HG03066 (cell line): ENCODE results near the gene NIPAL1.

Experiments
- ATAC-seq: cut with Tn5 transposase; IDR thresholded peaks from one replicate; pipeline ENCODE4 v1.9.1; 2021; ENCODE audit warnings: low read depth; ENCODE audit not compliant: unreplicated experiment

NIPAL1 gene

GRCh38 chr4:48024522-48024921 lies 8.0 kb downstream of the NIPAL1 start:
- no peak for ATAC-seq

- ATAC-seq, result no peak
Observed at GRCh38 chr4:48025005-48025404, 8.4 kb downstream of the NIPAL1 start.

GRCh38 chr4:48027653-48028052 lies 11.1 kb downstream of the NIPAL1 start:
- ATAC-seq, result peak; percentile 83

- ATAC-seq, result peak; percentile 70
Observed at GRCh38 chr4:48028696-48029095, 12.1 kb downstream of the NIPAL1 start.

GRCh38 chr4:48030470-48030869 lies 13.9 kb downstream of the NIPAL1 start:
- no peak for ATAC-seq

- no peak for ATAC-seq
Observed at GRCh38 chr4:48031802-48032525, 15.4 kb downstream of the NIPAL1 start.

GRCh38 chr4:48032721-48033120 lies 16.1 kb downstream of the NIPAL1 start:
- ATAC-seq, result no peak

GRCh38 chr4:48033412-48033811 lies 16.8 kb downstream of the NIPAL1 start:
- no peak for ATAC-seq

DNA sequence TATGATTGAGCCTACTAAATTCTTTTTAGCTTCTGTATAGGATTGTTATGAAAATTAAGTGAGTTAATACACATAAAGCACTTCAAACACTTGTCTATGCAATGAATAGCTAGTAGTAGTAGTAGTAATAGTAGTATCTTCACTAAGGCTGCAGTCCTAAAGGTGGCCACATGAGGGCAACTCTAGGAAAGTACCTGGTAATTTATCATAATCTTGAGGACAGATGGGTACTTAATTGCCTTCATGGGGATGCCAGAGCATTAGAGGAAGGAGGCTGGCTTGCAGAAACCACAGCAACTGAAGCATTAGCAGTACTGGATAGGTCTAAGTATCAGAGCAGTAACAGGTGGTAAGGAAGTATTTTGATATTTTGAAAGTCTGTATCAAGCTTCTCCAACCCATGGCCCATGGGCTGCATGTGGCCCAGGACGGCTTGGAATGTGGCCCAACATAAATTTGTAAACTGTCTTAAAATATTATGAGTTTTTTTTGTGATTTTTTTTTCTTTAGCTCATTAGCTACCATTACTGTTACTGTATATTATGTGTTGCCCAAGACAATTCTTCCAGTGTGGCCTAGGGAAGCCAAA lies 17.3 kb downstream of the NIPAL1 start:
- ATAC-seq, result peak; percentile 42

DNA sequence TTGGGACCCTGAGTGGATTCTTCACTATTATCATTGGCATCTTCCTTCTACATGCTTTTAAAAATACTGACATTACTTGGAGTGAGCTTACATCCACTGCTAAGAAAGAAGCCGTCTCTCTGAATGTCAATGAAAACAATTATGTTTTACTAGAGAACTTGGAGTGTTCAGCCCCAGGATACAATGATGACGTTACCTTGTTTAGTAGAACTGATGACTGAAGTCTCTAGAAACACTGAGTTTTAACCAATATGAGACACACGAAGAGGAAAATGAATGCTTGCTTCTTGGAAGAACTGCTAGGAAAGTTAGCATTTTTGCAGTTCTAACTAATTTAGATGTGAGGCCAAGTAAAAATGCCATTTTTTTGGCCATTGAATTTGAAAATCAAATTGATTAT lies 19.4 kb downstream of the NIPAL1 start:
- no peak for ATAC-seq

DNA sequence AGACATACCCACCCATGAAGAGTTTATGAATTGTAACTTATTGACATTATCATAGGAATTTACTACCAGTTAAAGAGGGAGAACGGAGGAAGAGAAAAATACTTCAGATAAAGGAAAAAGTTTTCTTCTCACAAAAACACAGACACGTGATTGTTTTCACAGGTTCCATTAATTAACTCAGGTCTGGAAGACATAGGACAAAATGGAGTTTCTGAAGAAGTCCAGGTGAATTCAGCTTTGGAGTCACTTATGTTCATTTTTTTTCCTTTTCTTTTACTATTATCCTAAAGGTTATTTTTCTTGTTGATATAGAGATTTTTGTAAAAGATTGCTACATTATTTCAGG lies 20.5 kb downstream of the NIPAL1 start:
- no peak for ATAC-seq

DNA sequence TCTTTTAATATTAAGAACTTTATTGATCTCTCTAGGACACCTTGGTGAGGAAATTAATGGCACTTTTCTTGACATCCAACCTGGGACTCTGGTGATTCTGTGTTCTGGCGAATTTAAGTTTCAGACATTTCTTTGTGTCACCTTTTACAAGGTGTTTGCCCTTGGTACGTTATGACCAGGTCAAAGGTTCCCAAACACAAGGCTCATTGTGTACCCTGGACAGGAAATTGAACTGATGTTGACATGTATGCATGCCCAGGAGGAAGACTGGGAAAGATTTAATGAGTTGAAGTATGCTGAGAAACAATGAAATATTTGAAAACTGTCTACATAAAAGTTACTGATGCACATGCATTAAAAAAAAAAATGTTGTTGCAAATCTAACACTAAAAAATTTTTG lies 22.1 kb downstream of the NIPAL1 start:
- no peak for ATAC-seq

DNA sequence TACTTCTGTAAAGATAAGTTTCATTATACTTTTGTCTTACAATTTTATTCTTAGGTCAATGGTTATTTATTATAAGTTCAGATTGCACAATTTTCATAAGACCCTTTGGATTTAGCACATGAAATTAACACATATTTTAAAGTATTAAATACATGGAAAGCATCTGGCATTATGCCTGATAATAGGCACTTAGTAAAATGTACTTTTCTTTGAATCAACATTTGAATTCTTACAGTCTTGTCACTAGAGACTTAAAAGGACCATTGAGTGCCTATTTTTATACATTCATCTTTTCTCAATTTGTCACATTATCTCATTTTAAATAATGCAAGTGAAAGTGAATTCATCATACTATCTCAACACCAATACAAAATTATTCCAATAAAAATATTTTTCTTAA lies 23.0 kb downstream of the NIPAL1 start:
- no peak for ATAC-seq

DNA sequence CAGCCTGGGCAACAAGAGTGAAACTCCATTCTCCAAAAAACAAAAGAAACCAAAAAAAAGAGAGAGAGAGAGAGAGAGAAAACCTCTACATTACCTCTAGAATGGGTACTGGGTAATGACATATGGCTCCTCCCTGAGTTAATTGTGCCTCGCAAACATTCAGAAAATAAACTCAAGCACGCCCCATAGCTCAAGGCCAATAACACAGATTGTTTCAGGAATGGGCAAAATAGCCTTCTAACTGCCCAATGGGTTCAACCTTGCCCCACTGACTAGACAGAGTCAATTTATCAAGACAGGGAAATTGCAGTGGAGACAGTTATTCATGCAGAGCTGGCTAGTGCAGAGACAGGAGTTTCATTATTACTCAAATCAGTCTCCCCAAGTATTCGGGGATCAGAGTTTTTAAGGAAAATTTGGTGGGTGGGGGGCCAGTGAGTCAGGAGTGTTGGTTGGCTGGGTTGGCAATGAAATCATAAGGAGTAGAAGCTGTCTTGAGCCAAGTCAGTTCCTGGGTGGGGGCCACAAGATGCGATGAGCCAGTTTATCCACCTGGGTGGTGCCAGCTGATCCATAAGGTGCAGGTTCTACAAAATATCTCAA lies 25.1 kb downstream of the NIPAL1 start:
- no peak for ATAC-seq

DNA sequence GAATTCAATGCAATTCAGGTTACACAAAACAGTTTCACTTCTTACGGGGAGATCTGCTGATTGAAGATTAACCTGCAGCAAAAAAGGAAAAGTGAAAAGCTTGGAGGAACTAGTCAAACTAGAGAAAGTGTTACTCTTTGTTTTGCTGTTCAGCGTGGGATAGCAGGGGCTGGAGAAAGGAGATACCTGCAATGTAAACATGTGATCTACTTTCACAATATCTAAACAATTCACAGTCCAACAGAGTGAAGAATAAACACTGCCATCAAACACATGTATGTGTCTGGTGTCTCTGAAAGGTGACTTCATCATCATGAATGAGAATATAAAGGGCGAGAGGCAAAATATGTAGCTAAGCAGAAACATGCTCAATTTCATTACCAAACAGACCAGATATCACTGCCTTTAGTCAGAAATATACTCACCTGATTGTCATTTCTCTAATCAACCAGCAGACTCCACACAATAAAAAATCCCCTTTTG lies 26.4 kb downstream of the NIPAL1 start:
- no peak for ATAC-seq

DNA sequence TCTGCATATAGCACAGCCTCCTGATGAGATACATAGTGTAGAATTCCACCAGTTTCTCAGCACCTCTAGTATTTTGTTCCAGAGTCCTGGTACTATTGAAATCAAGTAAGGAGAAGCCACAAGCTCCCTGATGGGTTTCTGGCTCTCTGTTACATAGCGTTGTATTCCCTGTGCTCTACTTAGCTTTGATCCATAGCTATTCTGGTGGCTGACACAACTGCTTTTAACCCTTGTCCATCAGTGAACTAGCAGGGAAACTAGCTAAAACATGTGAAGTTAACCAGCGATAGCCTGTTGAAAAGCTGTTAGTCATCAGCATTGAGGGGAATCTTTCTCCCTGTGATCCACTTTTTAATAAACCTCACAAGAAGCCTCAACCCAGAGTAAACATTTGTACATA lies 26.9 kb downstream of the NIPAL1 start:
- ATAC-seq, result no peak

GRCh38 chr4:48044298-48044697 lies 27.7 kb downstream of the NIPAL1 start:
- no peak for ATAC-seq

DNA sequence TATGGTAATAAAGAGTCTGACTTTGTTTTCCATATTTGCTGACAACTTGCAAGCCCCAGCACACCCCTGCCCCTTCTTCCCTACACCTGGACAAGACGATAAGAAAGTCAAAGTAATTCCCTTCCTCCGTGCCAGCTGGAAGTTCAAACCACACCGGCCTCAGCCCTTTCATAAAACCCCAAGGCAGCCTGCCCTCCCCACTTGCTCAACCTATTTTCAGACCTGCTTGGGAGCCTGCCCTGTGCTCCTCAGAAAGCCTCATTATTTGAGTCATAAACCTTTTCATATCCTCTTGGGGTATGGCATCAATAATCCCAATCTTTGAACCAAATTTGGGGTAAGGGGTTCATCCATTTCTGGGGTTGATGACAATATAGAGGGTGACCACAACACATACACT lies 29.5 kb downstream of the NIPAL1 start:
- no peak for ATAC-seq

DNA sequence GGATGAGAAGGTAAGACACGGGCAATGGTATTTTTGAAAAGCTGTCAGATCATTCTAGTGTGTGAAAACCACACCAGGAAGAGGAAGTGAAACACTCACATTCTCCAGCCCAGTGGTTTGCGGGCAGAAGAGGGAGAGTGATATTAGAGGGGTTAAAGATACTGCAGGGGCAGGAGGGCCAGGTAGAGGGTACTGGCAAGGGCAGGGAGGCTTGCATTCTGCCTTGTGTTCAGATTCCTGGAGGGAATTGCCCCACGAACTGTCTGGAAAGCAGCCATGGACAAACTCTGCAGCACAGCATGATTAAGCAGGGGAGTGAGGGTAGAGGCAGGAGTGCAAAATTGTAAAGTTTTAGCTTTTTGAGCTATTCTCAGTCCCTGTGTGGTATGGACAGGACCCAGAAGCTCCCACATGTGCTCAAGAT lies 30.9 kb downstream of the NIPAL1 start:
- peak; percentile 98 for ATAC-seq

- ATAC-seq, result no peak
Observed at GRCh38 chr4:48047896-48048295, 31.3 kb downstream of the NIPAL1 start.

- ATAC-seq, result no peak
Observed at GRCh38 chr4:48049483-48049882, 32.9 kb downstream of the NIPAL1 start.

GRCh38 chr4:48051078-48051477 lies 34.5 kb downstream of the NIPAL1 start:
- ATAC-seq, result no peak
